GM21825 (cell line): ENCODE measurements around the gene AKAP6.
A peak's percentile ranks its signal among the peaks of the same experiment; 100 is the strongest.
"Not testable (repeated sequence)": the region's sequence is repeated elsewhere in the genome, so short reads cannot be mapped to it uniquely, and the experiment has no call there.

Experiments used
- ATAC-seq: cut with Tn5 transposase; IDR thresholded peaks from one replicate; pipeline ENCODE4 v1.9.1; 2021; ENCODE audit warnings: mild to moderate bottlenecking, moderate library complexity; ENCODE audit not compliant: unreplicated experiment

The AKAP6 gene

DNA sequence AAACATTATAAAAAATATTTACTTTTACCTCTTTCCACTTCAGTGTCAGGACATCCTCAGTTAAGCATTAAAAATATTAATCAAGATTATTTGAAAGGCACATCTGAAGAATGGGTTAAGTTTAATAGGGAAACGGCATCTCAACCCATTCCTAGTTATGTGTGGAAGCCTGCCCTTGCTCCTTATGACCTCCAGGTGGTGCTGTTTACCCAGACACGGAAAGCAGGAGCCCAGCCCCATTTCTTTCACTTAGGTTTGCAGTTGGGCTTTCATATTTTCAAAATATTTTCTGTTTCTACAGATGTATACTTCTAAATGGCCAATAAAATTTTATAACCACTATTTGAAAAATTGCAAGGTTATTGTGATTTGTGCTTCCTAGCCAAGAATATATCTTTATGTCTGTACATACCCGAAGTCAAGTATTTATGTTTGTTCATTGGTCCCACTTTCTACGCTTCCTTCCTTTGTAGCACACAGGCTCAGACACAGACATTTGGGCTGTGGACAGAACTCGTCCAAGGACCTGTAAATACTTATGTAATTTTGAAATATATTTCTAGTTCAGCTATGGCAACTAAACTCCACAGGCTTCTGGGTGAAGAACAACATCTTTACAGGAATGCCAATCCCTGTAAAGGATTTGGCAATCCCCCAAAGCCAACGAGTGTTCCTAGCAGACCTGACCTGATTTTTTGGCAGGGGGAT, 247.1 kb downstream of the AKAP6 start:
- peak; percentile 67 for ATAC-seq

DNA sequence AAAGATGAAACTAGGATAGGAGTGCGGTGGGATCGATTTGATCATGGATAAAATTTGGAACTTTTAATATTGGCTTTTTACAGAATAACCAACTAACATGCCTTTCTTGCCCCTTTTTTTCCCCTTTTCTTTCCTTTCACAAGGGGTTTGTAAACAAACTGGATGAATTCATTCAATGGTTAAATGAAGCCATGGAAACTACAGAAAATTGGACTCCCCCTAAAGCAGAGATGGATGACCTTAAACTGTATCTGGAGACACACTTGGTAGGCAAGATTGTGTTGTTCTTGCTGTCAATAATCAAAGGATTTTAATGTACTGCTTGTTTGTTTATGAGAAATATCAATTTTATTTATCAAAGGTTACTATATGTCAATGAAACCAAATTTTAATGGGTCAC, 247.9 kb downstream of the AKAP6 start:
- no peak for ATAC-seq

DNA sequence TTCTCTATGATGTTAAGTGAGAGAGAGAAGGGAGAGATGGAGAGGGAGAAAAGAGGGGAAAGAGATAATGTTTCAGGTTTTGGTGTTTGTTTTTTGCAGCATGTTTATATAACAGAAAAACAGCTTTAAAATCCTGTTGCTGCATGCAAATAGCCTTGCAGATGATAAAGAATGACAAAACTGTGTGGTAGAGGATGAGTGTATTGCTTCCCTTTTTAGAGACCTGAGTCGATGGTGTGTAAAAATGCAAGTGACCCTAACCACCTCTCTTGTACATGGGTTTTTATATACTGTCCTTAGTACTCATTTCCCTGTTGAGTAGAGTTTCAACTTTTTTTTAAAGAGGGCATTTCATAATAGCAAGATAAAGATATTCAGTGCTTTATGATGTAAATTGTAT, 249.1 kb downstream of the AKAP6 start:
- ATAC-seq, result no peak

DNA sequence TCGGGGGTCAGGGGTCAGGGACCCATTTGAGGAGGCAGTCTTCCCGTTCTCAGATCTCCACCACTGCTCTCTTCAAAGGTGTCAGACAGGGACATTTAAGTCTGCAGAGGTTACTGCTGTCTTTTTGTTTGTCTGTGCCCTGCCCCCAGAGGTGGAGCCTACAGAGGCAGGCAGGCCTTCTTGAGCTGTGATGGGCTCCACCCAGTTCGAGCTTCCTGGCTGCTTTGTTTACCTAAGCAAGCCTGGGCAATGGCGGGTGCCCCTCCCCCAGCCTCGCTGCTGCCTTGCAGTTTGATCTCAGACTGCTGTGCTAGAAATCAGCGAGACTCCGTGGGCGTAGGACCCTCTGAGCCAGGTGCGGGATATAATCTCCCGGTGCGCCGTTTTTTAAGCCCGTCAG, 254.3 kb downstream of the AKAP6 start:
- ATAC-seq, result not testable (repeated sequence)

DNA sequence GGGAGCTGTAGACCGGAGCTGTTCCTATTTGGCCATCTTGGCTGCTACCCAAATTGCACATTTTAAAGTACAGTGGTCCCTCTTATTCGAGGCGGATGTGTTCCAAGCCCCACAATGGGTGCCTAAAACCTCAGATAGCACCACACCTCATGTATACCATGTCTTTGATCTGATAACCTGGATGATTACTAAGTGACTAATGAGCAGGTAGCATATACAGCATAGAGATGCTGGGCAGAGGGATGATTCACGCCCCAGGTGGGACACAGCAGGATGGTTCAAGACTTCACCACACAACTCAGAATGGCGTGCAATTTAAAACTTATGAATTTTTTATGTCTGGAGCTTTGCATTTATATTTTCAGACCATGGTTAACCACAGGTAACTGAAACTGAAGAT, 255.0 kb downstream of the AKAP6 start:
- no peak for ATAC-seq

DNA sequence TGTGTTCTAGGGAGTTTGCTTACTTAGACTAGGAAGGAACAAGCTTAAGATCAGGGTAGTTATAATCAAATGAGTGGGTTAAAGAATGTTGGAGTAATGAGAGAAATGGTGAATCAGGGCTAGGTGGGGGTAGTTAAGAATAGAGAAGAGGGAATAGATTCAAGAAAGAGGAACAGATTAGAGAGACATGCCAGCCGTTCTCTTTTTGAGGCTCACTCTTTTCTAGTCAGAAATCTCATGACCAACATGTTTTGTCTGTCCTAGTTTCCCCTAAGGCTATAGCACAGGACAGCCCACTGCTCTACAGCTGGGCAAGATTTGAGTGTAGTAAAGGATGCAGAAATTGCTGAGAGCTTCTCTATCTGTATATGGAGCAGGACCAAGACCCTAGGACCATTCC, 258.4 kb downstream of the AKAP6 start:
- no peak for ATAC-seq

DNA sequence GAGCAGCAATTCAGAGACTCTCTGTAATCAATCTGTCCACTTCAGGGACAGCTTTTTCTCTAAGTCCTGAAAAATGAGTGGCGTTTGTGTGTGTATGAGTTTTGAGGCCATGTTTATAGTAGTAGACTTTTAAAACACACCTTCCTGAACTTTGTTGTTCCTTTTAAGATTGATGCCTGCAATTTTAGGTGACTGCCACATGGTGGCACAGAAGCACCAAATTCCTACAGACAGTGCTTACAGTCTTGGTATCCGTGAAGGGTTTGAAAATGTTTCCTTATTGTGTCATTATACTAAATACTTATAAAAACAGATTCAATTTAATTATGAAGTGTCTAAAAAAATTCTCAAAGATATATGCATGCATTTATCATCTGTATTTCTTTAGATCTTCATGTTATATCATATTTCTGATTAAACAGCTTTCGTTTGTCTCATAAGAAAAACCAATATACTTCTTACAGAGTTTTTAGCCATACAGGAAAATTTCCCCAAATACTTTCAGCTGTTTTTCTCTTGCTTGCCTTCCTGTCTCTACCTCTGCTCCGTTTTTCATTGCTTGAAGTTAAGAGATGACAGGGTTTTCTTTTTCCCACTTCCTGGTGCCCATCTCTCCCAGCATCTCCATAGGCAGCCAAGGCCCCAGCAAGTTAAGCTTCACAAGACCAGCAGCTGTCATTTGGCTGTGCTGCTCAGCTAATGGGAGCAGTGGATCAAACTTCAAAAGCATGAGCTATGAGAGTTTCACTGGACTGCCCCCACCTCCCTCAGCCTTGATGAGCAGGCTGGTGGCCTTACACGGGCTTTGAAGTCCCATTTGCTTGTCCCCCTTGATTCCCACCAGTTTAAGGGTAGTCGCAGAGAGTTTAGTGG, 259.6 kb downstream of the AKAP6 start:
- no peak for ATAC-seq

DNA sequence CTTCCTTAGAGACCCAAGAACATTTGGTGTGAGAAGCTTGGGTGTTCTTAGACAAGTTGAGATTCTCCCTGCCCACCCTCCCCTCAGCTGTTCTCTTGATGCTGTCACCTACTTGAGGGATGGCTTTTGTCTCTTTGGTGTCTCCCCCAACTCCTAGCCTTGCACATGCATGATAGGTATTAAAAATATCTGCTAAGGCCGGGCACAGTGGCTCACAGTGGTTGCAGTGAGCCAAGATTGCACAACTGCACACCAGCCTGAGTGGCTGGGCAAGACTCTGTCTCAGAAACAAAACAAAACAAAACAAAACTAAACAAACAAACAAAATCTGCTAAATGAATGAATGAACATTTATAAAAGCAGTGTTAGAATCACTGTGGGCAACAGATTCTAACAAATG, 261.1 kb downstream of the AKAP6 start:
- no peak for ATAC-seq

DNA sequence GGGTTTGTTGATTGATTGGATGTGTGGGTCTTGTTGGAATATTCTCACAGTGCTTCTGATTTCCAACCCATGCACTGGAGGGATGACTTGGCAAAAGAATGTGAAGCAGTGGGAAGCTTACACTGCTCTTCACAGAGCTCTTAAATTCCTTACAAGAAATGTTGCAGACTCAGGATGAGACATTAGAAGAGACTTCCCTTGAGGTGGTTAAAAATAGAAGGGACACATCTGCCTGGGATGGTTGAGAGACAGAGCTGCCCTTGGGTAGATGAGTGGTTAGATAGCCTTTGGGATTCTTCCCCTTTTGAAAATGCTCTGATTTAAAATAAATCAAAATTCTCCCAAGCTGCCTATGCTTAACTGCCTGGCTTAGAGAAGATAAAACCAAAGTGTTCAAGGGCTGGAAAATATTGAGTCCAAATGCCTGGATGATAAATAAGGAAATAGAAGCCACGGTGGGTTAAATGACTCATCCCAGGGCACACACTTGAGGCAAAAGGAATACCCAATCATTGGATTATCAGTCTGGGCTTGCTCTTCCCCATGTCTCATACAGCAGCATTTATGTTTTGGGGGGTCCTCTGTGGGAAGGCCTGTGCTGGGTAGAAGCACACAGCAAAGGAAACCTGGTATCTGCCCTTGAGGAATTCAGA, 264.3 kb downstream of the AKAP6 start:
- no peak for ATAC-seq

DNA sequence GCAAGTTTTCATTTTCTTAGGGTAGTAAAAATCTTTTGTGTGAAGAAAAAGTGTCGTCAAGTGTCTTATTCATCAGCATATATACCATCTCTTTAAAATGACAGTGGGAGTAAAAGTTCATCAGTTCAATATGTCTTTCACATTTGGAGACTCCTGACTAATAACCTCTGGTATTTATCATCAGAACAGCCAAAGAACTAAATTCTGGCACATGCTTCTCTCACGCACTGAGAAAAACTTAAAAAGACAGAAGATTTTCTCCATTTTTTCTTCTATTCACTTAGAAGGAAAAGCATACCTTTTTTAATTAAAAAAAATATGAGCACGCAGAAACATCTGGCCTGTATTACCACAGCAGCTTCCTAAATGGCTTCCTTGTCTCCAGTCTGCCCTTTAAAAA, 265.7 kb downstream of the AKAP6 start:
- ATAC-seq, result no peak

DNA sequence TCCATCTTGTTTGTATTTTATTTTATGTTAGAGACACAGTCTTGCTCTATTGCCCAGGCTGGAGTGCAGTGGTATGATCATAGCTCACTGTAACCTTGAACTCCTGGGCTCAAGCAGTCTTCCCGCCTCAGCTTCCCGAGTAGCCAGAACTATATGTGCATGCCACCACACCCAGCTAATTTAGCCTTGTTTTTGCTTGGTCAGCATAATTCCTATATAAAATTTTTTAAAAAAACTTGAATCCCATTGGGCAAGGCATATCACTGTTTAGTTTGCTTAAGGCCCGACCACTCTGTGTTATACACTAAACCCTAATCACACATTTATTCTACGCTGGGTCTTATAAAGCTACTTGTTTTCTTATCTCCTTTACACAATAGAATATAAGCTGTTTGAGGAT, 266.4 kb downstream of the AKAP6 start:
- ATAC-seq, result no peak

DNA sequence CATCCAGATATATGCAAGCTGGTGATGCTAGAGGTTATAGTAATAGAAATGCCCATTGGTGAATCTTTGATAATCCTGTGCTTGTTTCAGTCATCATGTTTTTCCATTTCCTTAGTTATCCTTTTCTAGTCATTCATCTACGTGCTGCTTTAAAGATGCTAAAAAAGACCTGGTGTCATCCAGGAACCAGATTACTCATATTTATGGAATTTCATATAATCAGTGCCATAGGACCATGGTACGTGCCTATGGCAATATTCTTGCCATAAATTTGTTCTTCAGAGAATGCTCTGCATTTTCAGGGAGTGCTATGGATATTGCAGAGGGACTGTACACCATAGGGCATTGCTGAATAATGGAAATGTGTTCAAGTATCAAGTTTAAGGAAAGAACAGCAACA, 267.3 kb downstream of the AKAP6 start:
- ATAC-seq, result no peak

DNA sequence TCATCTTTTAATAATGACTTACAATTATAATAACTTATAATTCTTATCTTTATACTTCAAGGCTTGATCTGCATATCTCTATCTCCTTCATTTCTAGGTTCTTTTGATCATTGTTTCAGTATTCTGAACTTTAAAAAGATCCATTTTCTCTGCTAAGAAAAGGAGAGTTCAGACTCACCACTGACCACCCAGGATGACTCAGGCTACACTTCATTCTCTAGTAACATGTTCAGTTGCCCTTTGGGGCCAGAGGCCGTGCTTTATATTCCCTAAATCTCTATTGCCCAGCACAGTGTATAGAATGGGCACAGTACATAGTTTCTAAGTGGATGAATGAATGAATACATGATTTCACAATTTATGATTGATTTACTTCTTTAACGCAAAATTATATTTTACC, 268.7 kb downstream of the AKAP6 start:
- no peak for ATAC-seq

DNA sequence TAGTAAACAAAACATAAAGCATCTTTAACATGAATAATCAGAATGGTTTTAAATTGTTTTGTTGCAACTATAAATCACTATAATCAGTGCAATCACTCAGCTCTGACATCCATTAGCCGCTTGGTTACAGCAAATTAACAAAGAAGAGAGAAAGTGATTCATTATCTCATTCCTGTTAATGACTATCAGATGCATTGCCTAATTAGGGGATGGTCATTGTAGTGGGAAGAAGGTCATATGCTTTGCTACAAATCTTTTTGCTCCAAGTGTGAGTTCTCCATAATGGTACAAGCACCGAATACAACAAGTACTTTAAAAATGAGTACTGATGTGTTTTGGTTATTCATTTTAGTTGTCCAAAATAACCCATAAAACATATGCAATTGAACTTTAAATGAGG, 272.0 kb downstream of the AKAP6 start:
- no peak for ATAC-seq

DNA sequence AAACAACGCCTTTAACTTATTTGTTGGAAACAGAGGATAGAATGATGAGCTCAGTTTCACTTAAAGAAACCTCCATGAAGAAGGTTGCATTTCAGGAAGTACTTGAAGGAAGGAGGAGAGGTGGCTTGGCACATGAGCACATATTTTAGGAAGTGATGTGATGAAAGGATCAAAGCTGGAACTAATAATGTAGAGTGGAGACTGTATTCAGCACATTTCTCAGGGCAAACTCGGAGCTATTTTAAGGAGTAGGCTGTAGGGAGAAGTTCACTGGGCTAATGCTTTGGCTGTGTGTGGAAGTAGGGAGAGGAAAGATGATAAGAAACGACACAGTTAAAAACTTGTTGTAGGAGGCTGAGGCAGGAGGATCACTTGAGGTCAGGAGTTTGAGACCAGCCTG, 272.8 kb downstream of the AKAP6 start:
- ATAC-seq, result no peak

DNA sequence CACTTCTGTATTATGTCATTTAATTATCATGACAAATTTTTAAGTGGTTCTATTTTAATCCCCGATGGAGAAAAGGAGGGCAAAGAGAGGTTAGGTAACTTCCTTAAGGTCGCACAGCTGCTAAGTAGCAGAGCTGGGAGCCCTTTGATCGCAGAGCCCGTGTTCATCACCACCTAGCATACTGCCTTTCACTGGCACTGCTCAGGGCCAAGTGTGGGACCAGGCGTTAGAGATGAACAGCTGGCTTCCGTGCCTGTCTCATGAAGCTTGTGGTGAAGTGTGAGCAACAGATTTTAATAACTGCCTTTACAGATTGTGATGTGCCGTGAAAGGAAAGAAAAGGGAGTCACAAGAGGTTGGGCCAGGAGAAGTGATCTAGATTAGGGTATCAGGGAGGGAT, 273.6 kb downstream of the AKAP6 start:
- ATAC-seq, result no peak

DNA sequence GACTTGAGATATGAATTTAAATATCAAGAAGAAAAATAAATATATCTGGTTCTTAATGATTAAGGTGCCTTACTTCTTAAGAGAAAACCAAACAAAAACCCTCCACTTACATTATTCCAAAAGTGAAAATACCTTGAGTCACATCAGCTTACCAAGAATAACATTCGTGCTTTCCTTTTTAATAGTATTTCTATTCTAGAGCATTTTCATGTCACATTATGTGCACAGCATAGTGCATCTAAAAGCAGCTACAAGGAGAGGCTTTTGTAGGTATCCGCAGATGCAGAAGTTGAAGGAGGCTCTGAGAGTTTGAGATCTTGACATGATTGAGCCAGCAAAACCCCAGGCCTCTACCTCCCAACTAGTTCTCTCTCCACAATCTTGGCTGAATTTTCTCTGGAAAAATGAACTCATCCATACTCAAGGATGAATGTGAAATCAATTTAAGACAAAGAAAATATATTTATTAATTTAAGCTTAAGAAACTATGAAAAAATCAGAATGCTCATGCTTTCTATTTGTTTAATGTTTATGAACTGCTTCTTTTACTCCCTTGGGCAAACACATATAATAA, 275.0 kb downstream of the AKAP6 start:
- no peak for ATAC-seq

DNA sequence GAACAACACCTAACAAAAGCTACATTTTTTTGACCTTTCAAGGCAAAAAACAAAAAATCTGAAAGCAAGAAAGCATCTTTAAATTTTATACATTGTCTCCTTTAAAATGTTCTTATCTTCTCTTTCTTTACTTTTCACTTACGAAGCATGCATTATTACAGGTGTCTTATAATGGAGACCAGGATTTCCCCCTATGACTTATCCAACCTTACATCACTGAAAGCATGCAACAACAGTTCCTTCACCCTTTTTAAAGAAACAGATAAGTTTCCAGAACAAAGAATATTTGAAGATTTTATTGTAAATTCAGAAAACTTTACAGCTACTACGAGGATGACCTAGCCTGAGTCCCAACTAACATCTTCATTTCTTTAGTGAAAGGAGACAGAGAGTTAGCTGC, 277.2 kb downstream of the AKAP6 start:
- ATAC-seq, result no peak

DNA sequence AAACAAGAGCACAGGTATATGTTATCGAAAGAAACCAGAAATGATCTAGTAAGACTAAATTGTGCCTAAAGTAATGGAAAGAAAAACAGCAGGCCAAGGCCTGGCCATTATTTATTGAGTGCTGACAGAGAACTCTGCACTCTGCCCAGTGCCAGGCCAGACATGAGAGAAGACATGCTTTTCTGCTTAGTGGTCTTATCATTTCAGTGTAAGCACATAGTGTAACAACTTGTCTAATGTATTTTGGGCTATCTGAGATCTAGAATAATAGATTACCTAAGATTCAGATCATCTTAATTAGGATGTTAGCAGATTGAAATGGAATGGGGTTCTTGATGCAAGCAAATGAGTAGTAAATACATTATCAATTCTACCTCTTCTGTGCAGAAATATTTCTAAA, 278.3 kb downstream of the AKAP6 start:
- ATAC-seq, result no peak

DNA sequence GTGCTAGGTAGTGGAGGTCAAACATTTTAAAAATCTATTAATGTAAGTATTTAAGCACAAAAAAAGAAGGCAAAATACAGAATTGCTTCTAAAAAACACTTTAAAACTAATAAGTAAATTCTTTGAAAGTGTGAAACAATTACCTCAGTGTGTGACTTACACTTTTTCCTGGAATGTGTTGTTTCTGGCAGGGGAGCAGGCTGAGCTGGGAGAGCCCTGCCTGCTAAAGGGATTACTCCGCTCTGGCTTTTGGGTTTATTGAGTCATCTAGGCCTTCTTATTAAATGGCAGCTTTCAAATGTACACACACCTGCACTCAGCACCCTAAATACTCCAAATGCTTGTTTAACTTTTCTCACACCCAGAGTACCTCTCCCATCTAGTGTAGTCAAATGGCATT, 279.8 kb downstream of the AKAP6 start:
- no peak for ATAC-seq

DNA sequence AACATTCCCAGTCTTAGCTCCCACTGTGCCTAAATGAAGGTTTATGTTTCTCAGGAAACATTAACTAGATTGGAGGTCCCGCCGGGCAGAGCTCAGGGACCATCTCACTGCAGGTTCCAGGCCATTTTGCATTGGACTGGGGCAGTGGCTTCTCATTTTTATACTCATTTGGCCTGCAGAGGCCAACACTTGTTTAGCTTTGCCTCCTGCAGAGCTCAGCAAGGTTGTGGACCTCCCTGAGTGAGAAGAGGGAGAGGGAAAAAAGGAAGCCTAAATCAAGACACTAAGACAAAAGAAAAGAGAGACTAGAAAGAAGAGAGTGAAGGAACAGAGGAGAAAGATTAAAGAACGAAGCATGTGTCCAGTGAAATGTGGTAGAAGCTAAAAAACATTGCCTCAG, 280.3 kb downstream of the AKAP6 start:
- ATAC-seq, result no peak

DNA sequence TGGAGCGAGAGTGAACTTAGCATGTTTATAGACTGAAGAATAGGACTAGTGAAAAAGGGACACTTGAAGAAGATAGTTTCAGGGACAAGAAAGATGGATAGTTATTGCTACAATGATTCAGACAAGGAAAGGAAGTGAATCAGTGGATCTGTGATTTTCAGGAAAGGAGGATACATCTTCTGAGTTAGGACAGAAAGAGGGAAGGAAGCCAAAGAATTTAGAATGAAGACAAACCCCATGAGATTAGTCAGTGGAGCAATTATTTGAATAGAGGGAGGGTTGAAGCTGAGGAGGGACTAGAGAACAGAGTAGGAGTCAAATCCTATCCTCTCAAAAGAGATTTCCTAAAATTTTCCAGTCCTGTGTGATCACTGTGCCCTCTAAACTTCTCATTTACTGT, 282.7 kb downstream of the AKAP6 start:
- ATAC-seq, result no peak
